Sigmoid colon (tissue), 4 donors: Measurements from ENCODE around the gene HOXD12.

Experiments
- POLR2A ChIP-seq, 2 donors: fragments of 450-650 bp; IDR thresholded peaks; one replicate each; pipeline ENCODE4 v1.6.1; 2016; ENCODE audit warnings: antibody characterized with exemption in 2 of 2, mild to moderate bottlenecking in 2 of 2, moderate library complexity in 2 of 2
- POLR2AphosphoS5 ChIP-seq, 4 donors: sonication (generic); formaldehyde crosslinking; IDR thresholded peaks; one replicate each; pipeline ENCODE4 v1.6.1; 2017; ENCODE audit warnings: antibody characterized with exemption in 4 of 4
- TF ChIP-seq, protein P1 (sequence below), 4 experiments: fragments of 450-650 bp in 3 of 4; fragments of 200-600 bp in 1 of 4; IDR thresholded peaks; one replicate each; pipeline ENCODE4 v1.5.1; 2016 to 2019; ENCODE audit warnings: antibody characterized with exemption in 4 of 4, mild to moderate bottlenecking in 3 of 4, moderate library complexity in 2 of 4

DNA sequence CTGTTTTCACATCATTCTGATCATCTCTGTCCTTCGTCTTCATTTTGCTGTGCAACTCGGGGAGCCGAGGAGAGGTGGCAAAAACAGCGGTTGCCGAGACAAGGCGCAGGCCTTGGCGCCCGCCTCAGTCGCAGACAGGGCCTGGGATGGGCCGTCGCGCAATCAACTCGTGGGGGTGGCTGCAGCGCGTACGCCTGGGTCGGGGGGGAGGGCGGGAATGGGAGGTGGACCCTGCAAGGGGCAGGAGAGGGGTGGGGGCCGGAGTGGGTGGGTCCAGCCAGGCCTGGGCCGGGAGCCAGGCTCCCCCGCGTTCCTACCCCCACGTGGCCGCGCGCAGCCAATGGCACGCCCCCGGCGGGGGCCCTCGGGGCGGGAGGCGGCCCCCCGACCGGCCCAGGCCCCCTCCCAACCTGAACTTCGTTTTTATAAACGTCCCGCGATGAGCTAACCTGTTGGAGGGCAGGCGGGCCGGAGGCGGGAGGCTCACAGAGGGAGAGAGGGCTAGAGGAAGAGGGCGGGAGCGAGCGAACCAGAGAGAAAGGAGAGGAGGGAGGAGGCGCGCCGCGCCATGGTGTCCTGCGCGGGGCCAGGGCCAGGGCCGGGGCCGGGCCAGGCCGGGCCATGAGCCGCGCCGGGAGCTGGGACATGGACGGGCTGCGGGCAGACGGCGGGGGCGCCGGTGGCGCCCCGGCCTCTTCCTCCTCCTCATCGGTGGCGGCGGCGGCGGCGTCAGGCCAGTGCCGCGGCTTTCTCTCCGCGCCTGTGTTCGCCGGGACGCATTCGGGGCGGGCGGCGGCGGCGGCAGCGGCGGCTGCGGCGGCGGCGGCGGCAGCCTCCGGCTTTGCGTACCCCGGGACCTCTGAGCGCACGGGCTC, 7.1 kb upstream of the HOXD12 start, which contains the start of gene HOXD13:
- TF ChIP-seq POLR2AphosphoS5 (IDR thresholded peaks at IDR 0.05) (peak; percentile 98 to 99 (median 98)), POLR2A (IDR thresholded peaks at IDR 0.05) (peak; percentile 77 to 93)
- TF ChIP-seq, protein P1, sequence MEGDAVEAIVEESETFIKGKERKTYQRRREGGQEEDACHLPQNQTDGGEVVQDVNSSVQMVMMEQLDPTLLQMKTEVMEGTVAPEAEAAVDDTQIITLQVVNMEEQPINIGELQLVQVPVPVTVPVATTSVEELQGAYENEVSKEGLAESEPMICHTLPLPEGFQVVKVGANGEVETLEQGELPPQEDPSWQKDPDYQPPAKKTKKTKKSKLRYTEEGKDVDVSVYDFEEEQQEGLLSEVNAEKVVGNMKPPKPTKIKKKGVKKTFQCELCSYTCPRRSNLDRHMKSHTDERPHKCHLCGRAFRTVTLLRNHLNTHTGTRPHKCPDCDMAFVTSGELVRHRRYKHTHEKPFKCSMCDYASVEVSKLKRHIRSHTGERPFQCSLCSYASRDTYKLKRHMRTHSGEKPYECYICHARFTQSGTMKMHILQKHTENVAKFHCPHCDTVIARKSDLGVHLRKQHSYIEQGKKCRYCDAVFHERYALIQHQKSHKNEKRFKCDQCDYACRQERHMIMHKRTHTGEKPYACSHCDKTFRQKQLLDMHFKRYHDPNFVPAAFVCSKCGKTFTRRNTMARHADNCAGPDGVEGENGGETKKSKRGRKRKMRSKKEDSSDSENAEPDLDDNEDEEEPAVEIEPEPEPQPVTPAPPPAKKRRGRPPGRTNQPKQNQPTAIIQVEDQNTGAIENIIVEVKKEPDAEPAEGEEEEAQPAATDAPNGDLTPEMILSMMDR (IDR thresholded peaks at IDR 0.05): no peak
